T47D (cell line): ENCODE measurements around the gene UTP20.
"Not testable (repeated sequence)": the region's sequence is repeated elsewhere in the genome, so short reads cannot be mapped to it uniquely, and the experiment has no call there.

Source experiments
- DNase-seq, 2 experiments: peaks; one replicate each; pipeline versions ENCODE4 v3.0.0 to v3.0.0-alpha.2; 2011 to 2012; ENCODE audit warnings: low read depth in 1 of 2, low spot score in 1 of 2
- JUND ChIP-seq: IDR thresholded peaks from 2 replicates; pipeline ENCODE4 v1.6.1; 2012; ENCODE audit warnings: low read depth
- in situ Hi-C: cut with HindIII; loops from 2 replicates; pipeline ENCODE4 v1.10.0; 2016; ENCODE audit warnings: low sequenced_read_pairs, low pct_unique_long_range_greater_than_20kb

The UTP20 gene

GRCh38 chr12:101414533-101415119, 134.7 kb downstream of the UTP20 start:
- in situ Hi-C loops, result no loop called here
- DNase-seq, result peak; percentile 27 to 83
- no peak for TF ChIP-seq JUND

- no peak for TF ChIP-seq JUND
- in situ Hi-C loops, result no loop called here
- no peak for DNase-seq
Observed at GRCh38 chr12:101415228-101415627, 135.3 kb downstream of the UTP20 start.

- in situ Hi-C loops, DNase-seq: not testable (repeated sequence)
Observed at GRCh38 chr12:101422066-101422465, 142.2 kb downstream of the UTP20 start.

GRCh38 chr12:101424620-101425019, 144.7 kb downstream of the UTP20 start:
- in situ Hi-C loops, result no loop called here
- no peak for TF ChIP-seq JUND
- no peak for DNase-seq

GRCh38 chr12:101430456-101430855, 150.6 kb downstream of the UTP20 start:
- DNase-seq, result no peak
- TF ChIP-seq JUND, result no peak
- in situ Hi-C loops, result no loop called here

GRCh38 chr12:101436136-101436535, 156.2 kb downstream of the UTP20 start:
- DNase-seq, result peak; percentile 47 to 78
- in situ Hi-C loops, result no loop called here

More at GRCh38 chr12:101436136-101436535, 156.2 kb downstream of the UTP20 start:
- no peak for TF ChIP-seq JUND
